Right cardiac atrium (tissue), 5 donors: ENCODE data around the gene PABPC1L. TPM values are rescaled to one million over a fixed set of nuclear protein-coding genes. Genes with fewer than 3 reads are reported as not detected.

Source experiments
- ATAC-seq, 2 donors: fragments of 200-7000 bp; cut with Tn5 transposase; one replicate each; pipeline versions ENCODE4 v1.8.0 to v1.9.1; 2020; ENCODE audit warnings: moderate library complexity in 2 of 2, mild to moderate bottlenecking in 1 of 2
- DNase-seq, 3 donors: peaks; one replicate each; pipeline ENCODE4 v3.0.0-alpha.2; 2020
- H3K27ac ChIP-seq: one replicate; pipeline ENCODE4 v1.5.1; 2013; ENCODE audit warnings: mild to moderate bottlenecking, low read length, control low read depth, moderate library complexity
- H3K27me3 ChIP-seq: one replicate; pipeline ENCODE4 v1.6.1; 2013; ENCODE audit not compliant: control insufficient read depth, insufficient read depth
- H3K4me1 ChIP-seq: one replicate; pipeline ENCODE4 v1.6.1; 2013; ENCODE audit warnings: low read length; ENCODE audit not compliant: control insufficient read depth, insufficient read depth
- H3K4me3 ChIP-seq: one replicate; pipeline ENCODE4 v1.5.1; 2013; ENCODE audit warnings: low read length, control low read depth
- H3K9me3 ChIP-seq: one replicate; pipeline ENCODE4 v1.6.1; 2013; ENCODE audit warnings: low read length; ENCODE audit not compliant: control insufficient read depth
- WGBS: extraction: QIAGEN DNeasy Blood & Tissue Kit; methylation state at CpG from one replicate; pipeline ENCODE4 v1.1.7; 2013; 5-methylcytosine and 5-hydroxymethylcytosine counted together
- intact Hi-C, 4 donors: fragments of 100-400 bp; cut with DNase I; formaldehyde crosslinking; loops; one replicate each; pipeline versions ENCODE4 v1.11.0 to v1.14.0; 2022 to 2023
- polyA plus RNA-seq: library from polyadenylated mRNA; stranded (reverse); fragments of 200-250 nt; gene quantifications from one replicate; pipeline ENCODE4 v1.2.3, GENCODE V29; 2013
- total RNA-seq, 4 donors: library from RNA; stranded (reverse); fragmentation: NEBNext Ultra II Directional; extraction: Animal tissue kit (Norgen Biotek cat#: 25700); gene quantifications; one replicate each; pipeline ENCODE4 v1.2.1, GENCODE V29; 2021
- donor health status: healthy with polysubstance abuse.
- donor health status: DM: no; HTN: yes; CAD: no.
- donor health status: DM: no; HTN: no; CAD: no.
- donor health status: DM: no; HTN: yes; CAD: no; lungs with severe emphysema.
- donor health status: DM: yes; HTN: yes; CAD: no.

The PABPC1L gene
- total and polyA plus RNA-seq, 5 donors, result 3.3 to 5.3 (median 4.0) TPM

- Histone ChIP-seq H3K9me3 (no peaks in the 10 kb centered on the region), H3K4me1 (peaks cover 1% of the 10 kb centered on the region), H3K27ac (no peak overlapping the region), H3K27me3 (no peaks in the 10 kb centered on the region), H3K4me3 (peak overlapping the region; percentile 92)
- DNase-seq, result peak in 1 of 3 donors; percentile 53
- 6% methylated on average over 13 of the region's 13 CpGs for WGBS
- ATAC-seq, result peak; percentile 28 to 53
- intact Hi-C loops, result no loop called here
These were observed 49.8 kb downstream of the PABPC1L start for GRCh38 chr20:44959638-44960102.

GRCh38 chr20:44960103-44960852, 50.4 kb downstream of the PABPC1L start, which contains the start of gene TOMM34:
TOMM34 (minus strand) TSS chr20:44960397; CDS start chr20:44960333, 64 bp downstream.
- H3K4me1 ChIP-seq, result peaks cover 1% of the 10 kb centered on the region
- intact Hi-C loops, result no loop called here
- peak; percentile 98 to 99 for ATAC-seq
- peak within 1 kb of the TSS; percentile 92 for H3K4me3 ChIP-seq
- under 1% methylated on average over 60 of the region's 60 CpGs for WGBS
- no peaks in the 10 kb centered on the region for H3K9me3 ChIP-seq
- no peaks in the 10 kb centered on the region for H3K27me3 ChIP-seq
- peak; percentile 97 to 99 (median 98) for DNase-seq
- no peak within 1 kb of the TSS for H3K27ac ChIP-seq

- intact Hi-C loops, result no loop called here
- H3K27me3 ChIP-seq, result no peaks in the 10 kb centered on the region
- H3K4me3 ChIP-seq, result no peak overlapping the region
- H3K27ac ChIP-seq, result no peak overlapping the region
- H3K4me1 ChIP-seq, result peaks cover 1% of the 10 kb centered on the region
- no peaks in the 10 kb centered on the region for H3K9me3 ChIP-seq
- 49% methylated on average over 4 of the region's 4 CpGs for WGBS
- no peak for ATAC-seq
- DNase-seq, result no peak
These were observed 51.4 kb downstream of the PABPC1L start for GRCh38 chr20:44961011-44961869.

GRCh38 chr20:44961870-44962267, 52.0 kb downstream of the PABPC1L start:
- no peaks in the 10 kb centered on the region for H3K27me3 ChIP-seq
- intact Hi-C loops, result no loop called here
- ATAC-seq (no peak), DNase-seq (no peak)
- H3K9me3 ChIP-seq, result no peaks in the 10 kb centered on the region
- WGBS, result 89% methylated on average over 3 of the region's 3 CpGs
- H3K27ac ChIP-seq, result no peak overlapping the region
- H3K4me1 ChIP-seq, result peaks cover 1% of the 10 kb centered on the region
- no peak overlapping the region for H3K4me3 ChIP-seq

GRCh38 chr20:44962483-44962882, 52.6 kb downstream of the PABPC1L start:
- DNase-seq (no peak), ATAC-seq (no peak)
- WGBS, result 95% methylated on average over 3 of the region's 3 CpGs
- Histone ChIP-seq H3K27ac (no peak overlapping the region), H3K4me3 (no peak overlapping the region), H3K9me3 (no peaks in the 10 kb centered on the region), H3K27me3 (no peaks in the 10 kb centered on the region), H3K4me1 (peaks cover 2% of the 10 kb centered on the region)
- intact Hi-C loops, result no loop called here

- Histone ChIP-seq H3K27me3 (no peaks in the 10 kb centered on the region), H3K9me3 (no peaks in the 10 kb centered on the region), H3K4me3 (no peak overlapping the region), H3K4me1 (peaks cover 4% of the 10 kb centered on the region), H3K27ac (no peak overlapping the region)
- WGBS, result 81% methylated on average over 4 of the region's 4 CpGs
- ATAC-seq (no peak), DNase-seq (no peak)
- intact Hi-C loops, result no loop called here
These were observed 53.7 kb downstream of the PABPC1L start for GRCh38 chr20:44963325-44964215.

GRCh38 chr20:44965651-44966029, 55.8 kb downstream of the PABPC1L start:
- H3K27ac ChIP-seq, result peak overlapping the region; percentile 91
- H3K4me1 ChIP-seq, result peaks cover 2% of the 10 kb centered on the region
- intact Hi-C loops, result no loop called here
- H3K4me3 ChIP-seq, result peak overlapping the region; percentile 74
- H3K9me3 ChIP-seq, result no peaks in the 10 kb centered on the region
- DNase-seq, result no peak
- 49% methylated on average over 5 of the region's 5 CpGs for WGBS
- no peaks in the 10 kb centered on the region for H3K27me3 ChIP-seq
- no peak for ATAC-seq

- peaks cover 2% of the 10 kb centered on the region for H3K4me1 ChIP-seq
- WGBS, result 1% methylated on average over 68 of the region's 68 CpGs
These were observed 56.4 kb downstream of the PABPC1L start, which contains the start of gene STK4 for GRCh38 chr20:44966030-44966961. STK4 (plus strand) TSS chr20:44966512; CDS start chr20:44966569, 57 bp downstream.

GRCh38 chr20:44967207-44967807, 57.4 kb downstream of the PABPC1L start:
- H3K4me1 ChIP-seq, result peaks cover 2% of the 10 kb centered on the region
- intact Hi-C loops, result no loop called here

More at GRCh38 chr20:44966030-44966961, 56.4 kb downstream of the PABPC1L start, which contains the start of gene STK4:
- DNase-seq, result peak; percentile 95 to 98 (median 98)
- peak within 1 kb of the TSS; percentile 91 for H3K27ac ChIP-seq
- ATAC-seq, result peak; percentile 99
- H3K9me3 ChIP-seq, result no peaks in the 10 kb centered on the region
- H3K4me3 ChIP-seq, result peak within 1 kb of the TSS; percentile 74
- intact Hi-C loops, result no loop called here
- no peaks in the 10 kb centered on the region for H3K27me3 ChIP-seq

More at GRCh38 chr20:44967207-44967807, 57.4 kb downstream of the PABPC1L start:
- Histone ChIP-seq H3K4me3 (peak overlapping the region; percentile 74), H3K9me3 (no peaks in the 10 kb centered on the region), H3K27ac (no peak overlapping the region), H3K27me3 (no peaks in the 10 kb centered on the region)
- ATAC-seq, result peak; percentile 8 to 10
- no peak for DNase-seq
- WGBS, result 42% methylated on average over 5 of the region's 5 CpGs
